GM21619 (cell line): ENCODE measurements around the gene OR6F1.
"Not testable (repeated sequence)": the region's sequence is repeated elsewhere in the genome, so short reads cannot be mapped to it uniquely, and the experiment has no call there.

Source experiments
- ATAC-seq: cut with Tn5 transposase; IDR thresholded peaks from one replicate; pipeline ENCODE4 v1.9.1; 2021; ENCODE audit not compliant: unreplicated experiment

The OR6F1 gene

GRCh38 chr1:247716546-247716945 is at the start of gene OR6F1:
OR6F1 (minus strand) TSS chr1:247716646; CDS start chr1:247712755, 3,891 bp downstream.
- ATAC-seq: no peak

- no peak for ATAC-seq
Observed at GRCh38 chr1:247760456-247760855, 44.0 kb upstream of the OR6F1 start, which contains the start of gene OR1C1. OR1C1 (minus strand) TSS chr1:247760556; CDS start chr1:247758406, 2,150 bp downstream.

GRCh38 chr1:247754311-247754710 is 37.9 kb upstream of the OR6F1 start:
- ATAC-seq: not testable (repeated sequence)

- no peak for ATAC-seq
Observed at GRCh38 chr1:247749870-247750269, 33.4 kb upstream of the OR6F1 start.

GRCh38 chr1:247748041-247748440 is 31.6 kb upstream of the OR6F1 start, which contains the start of gene OR14A2:
OR14A2 (minus strand) TSS chr1:247748141.
- ATAC-seq: no peak

DNA sequence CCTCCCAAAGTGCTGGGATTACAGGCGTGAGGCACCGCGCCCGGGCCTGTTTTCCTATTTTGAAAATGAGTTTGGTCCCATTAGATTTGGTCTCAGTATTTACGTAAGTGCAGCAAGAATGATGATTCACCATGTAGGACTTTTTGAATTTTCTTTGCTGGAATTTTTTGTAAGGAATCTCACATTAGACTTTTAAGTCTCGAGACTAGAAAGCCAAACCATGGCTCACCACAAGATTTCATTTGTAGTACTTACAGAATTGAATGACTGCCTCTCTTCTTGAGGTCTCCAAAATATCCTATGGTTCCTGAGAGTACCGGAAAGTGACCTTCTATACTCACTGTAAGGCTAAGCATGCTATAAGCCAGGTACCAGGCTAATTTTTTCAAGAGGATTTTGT is 31.2 kb upstream of the OR6F1 start:
- no peak for ATAC-seq

- no peak for ATAC-seq
Observed at GRCh38 chr1:247746391-247746935, 30.0 kb upstream of the OR6F1 start.

GRCh38 chr1:247742215-247742760 is 25.8 kb upstream of the OR6F1 start:
- ATAC-seq: not testable (repeated sequence)

GRCh38 chr1:247741756-247742155 is 25.3 kb upstream of the OR6F1 start:
- no peak for ATAC-seq

- ATAC-seq: no peak
Observed at GRCh38 chr1:247740721-247741120, 24.3 kb upstream of the OR6F1 start.

- no peak for ATAC-seq
Observed at GRCh38 chr1:247738315-247738714, 21.9 kb upstream of the OR6F1 start, which contains the start of gene OR14K1. OR14K1 (plus strand) TSS chr1:247738615; CDS start chr1:247738615, 0 bp downstream.

DNA sequence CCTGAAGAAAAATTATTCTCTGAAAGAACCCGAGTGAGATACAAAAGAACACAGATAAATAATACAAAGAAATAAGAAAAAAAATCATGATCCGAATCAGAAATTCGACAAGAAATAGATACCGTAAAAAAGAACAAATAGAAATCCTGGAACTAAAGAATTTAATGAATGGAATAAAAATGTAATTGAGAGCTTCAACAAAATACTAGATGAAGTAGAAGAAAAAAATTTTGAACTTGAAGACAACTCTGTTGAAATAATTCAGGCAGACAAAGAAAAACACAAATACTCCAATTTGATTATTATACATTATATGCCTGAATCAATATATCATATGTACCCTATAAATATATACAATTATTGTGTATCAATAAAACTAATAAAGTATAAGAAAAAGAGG is 4.8 kb upstream of the OR6F1 start:
- no peak for ATAC-seq

DNA sequence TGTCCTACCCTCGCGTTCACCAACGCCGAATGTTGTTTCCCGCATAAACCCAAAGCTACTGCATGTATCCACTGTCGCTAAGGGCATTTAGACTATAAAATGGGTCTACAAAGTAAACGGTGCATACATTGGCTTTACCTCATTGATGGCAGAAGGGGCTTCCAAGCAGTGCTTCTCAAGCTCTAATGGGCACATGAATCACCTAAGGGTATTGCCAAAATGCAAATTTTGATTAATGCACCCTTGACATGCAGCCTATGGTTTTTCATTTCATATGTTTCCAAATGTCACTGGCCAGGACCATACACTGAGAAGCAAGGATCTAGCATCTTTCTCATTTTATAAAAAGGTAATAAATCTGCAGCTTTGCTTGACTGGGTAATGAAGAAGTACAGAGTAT is 2.7 kb downstream of the OR6F1 start:
- ATAC-seq: no peak

- ATAC-seq: not testable (repeated sequence)
Observed at GRCh38 chr1:247710681-247711080, 5.8 kb downstream of the OR6F1 start.

GRCh38 chr1:247701338-247701737 is 15.1 kb downstream of the OR6F1 start:
- ATAC-seq: no peak

DNA sequence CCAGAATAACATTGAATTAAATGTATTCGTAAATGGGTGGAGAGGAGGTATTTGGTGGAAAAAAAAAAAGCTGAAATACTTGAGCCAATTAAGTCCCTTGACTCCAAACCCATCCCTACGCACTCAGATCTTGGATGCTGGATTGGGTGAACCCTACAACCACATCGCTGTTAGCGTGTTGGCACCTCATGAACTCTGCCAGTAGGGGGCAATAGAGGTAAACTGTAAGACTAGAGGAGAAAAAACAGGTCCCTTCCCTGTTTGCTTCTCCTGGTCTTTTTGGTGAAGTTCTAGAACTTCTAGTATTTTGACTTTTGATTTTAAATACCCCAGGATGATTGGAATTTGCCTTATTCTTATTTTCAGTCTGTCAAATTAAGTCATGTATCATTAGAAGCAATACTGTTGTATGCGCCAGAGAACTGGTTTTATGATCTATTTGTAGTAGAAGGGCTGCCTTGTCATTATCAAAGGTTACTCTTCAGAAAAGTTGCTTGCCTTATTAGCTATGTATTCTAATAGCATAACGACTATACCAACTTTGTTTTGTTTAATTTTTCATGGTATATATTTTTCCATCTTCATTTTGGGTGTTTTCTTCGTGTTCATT is 35.1 kb downstream of the OR6F1 start:
- ATAC-seq: peak; percentile 85

- ATAC-seq: no peak
Observed at GRCh38 chr1:247680171-247680570, 36.3 kb downstream of the OR6F1 start.

DNA sequence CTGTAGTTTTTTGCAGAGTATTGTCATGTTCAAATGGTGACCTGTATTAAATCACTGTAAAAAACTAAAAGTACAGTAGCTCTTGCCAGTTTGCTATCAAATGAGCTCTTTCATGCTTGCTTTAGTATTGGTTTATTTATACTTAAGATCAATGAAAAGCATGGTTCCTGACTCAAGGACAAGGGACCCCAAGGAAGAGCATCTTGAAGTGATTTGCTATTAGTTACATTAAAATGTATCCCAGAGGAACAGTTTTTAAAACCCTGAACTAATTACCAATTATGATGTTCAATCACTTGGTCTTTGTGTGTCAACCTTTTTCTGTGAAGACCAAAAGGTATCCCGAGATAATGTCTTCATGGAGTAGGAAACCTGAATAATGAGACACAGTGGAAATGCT is 36.8 kb downstream of the OR6F1 start, which contains the start of gene OR13G1:
Gene OR13G1, minus strand, starts transcription at position 101 of the 400 bp plus-strand sequence. CDS start 6,698 bp downstream, outside the sequence.
- no peak for ATAC-seq

DNA sequence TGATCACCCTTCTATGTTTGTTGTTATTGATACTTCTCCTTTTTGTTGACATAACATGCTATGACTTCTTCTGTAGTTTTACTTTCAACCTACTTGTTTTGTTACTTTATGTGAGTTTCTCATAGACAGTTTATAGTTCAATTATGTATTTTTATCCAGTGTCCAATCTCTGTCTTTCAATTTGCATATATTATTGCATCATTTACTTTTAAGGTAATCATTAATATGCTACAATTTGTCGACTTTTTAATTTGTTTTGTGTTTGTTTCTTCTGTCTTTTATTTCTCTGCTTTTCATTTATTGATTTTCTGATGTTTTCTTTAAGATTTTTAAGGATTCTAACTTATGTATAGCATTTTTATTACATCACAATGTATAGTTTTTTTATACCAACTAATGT is 47.2 kb downstream of the OR6F1 start:
- no peak for ATAC-seq
